Stimulated activated CD4-positive, alpha-beta T cell treated with anti-CD3 and anti-CD28 coated beads, Interleukin-1b, Interleukin-23, amount 100 ng/mL, for 1 hour (primary cell): ENCODE measurements around the gene AQP12A.
"Not testable (repeated sequence)": the region's sequence is repeated elsewhere in the genome, so short reads cannot be mapped to it uniquely, and the experiment has no call there.

Experiments used
- DNase-seq, 2 donors: peaks; one replicate each; pipeline ENCODE4 v3.0.0-alpha.2; 2020; ENCODE audit warnings: low read depth in 2 of 2

The AQP12A gene

GRCh38 chr2:240687741-240688552 is 3.7 kb upstream of the AQP12A start:
- no peak for DNase-seq

- DNase-seq, result no peak
Observed at GRCh38 chr2:240688553-240688919, 3.1 kb upstream of the AQP12A start.

- no peak for DNase-seq
Observed at GRCh38 chr2:240689975-240690374, 1.7 kb upstream of the AQP12A start.

- not testable (repeated sequence) for DNase-seq
Observed at GRCh38 chr2:240690421-240691074, 1.1 kb upstream of the AQP12A start.

GRCh38 chr2:240691075-240691427 is 615 bp upstream of the AQP12A start:
- not testable (repeated sequence) for DNase-seq

- not testable (repeated sequence) for DNase-seq
Observed at GRCh38 chr2:240692583-240693561, 1.2 kb downstream of the AQP12A start.

- not testable (repeated sequence) for DNase-seq
Observed at GRCh38 chr2:240694304-240694703, 2.6 kb downstream of the AQP12A start.

- DNase-seq, result not testable (repeated sequence)
Observed at GRCh38 chr2:240695593-240695992, 3.9 kb downstream of the AQP12A start.

GRCh38 chr2:240696469-240696868 is 4.8 kb downstream of the AQP12A start:
- DNase-seq, result not testable (repeated sequence)

- DNase-seq, result not testable (repeated sequence)
Observed at GRCh38 chr2:240698852-240699561, 7.3 kb downstream of the AQP12A start.

GRCh38 chr2:240699835-240700234 is 8.2 kb downstream of the AQP12A start:
- DNase-seq, result not testable (repeated sequence)

GRCh38 chr2:240700616-240701015 is 8.9 kb downstream of the AQP12A start:
- DNase-seq, result not testable (repeated sequence)

GRCh38 chr2:240701091-240701735 is 9.5 kb downstream of the AQP12A start:
- DNase-seq, result no peak

GRCh38 chr2:240701736-240702639 is 10.3 kb downstream of the AQP12A start:
- DNase-seq, result no peak

- DNase-seq, result no peak
Observed at GRCh38 chr2:240702640-240703011, 11.0 kb downstream of the AQP12A start.

GRCh38 chr2:240703417-240704341 is 12.0 kb downstream of the AQP12A start:
- no peak for DNase-seq

GRCh38 chr2:240704651-240705050 is 13.0 kb downstream of the AQP12A start:
- no peak for DNase-seq

- DNase-seq, result no peak
Observed at GRCh38 chr2:240705204-240705791, 13.6 kb downstream of the AQP12A start.
